Measurements from ENCODE around the gene CADPS2. TPM values are rescaled to one million over a fixed set of nuclear protein-coding genes. Genes with fewer than 3 reads are reported as not detected.

The CADPS2 gene
- total RNA-seq, 1 experiment from 2014 or later, result 5.9 TPM

DNA sequence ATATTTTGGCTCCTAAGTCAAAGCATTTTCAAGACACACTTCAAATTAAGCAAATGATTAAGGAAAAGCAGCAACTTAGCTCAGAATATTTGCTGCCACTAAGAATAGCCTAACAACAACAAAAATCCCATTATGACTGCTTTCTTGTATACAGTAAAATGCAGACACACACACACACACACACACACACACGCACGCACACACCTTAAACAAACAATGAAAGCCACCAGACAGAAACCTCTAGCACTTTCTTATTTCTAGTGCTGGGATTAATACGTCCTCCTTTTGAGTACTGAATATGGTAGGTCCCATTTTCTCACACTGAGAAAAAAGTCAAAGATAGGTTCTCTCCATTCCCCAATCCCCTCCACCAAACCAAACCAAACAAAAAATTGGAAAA, 558.3 kb downstream of the CADPS2 start:
- H3K4me3 ChIP-seq (ENCODE audit: insufficient read depth, low read depth, low read length), result no peak overlapping the region
- no peaks in the 10 kb centered on the region; the same call in 1 of the 2 replicates for H3K27me3 ChIP-seq (ENCODE audit: control insufficient read depth, insufficient read depth, low read length)

DNA sequence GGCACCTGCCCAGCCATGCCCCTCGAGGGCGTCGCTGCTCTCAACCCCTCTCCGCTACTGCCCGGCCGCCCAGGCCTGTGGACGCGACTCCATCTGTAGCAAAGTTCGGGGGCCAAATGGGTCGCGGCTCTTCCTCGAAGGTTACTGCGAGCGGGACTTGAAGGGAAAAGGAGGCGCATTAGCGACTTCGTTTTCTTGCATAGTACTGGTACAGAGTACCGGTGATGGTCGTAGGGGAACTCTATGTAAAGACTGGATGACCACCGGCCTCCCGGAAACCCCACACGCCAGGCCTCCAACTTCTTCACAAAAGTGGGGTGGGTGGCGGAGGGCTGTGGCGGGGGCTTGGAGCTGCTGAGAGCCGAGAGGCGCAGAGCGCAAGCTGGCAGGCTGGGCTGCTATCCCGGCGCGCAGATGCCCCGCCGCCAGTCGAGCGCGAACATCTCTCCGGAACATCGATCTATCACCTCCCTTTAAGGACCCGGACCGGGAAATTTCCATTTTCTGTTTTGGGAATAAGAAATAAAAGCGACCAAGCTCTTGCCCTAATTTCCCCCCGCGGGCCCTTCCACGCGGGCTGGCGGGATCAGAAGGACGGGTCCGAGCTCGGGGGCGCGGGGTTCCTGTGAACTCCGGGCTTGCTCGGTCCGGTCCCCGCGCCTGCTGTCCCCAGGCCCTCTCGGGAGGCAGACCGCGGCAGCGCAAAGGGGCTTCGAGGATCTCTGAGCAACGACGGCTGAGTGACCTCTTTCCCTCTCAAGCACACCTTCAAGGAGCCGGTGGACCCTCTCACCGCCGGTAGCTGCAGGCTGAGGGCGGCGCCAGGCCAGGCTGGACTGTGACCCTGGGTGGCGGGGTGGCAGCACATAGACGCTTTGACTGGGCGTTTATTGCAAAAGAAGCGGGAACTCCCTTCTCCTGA, 569.5 kb downstream of the CADPS2 start:
- Histone ChIP-seq H3K4me3 (ENCODE audit: insufficient read depth, low read depth, low read length) (peak overlapping the region; percentile 34), H3K36me3 (replicated peaks; ENCODE audit: control insufficient read depth, insufficient read depth, low read length) (no peaks in the 10 kb centered on the region), H3K27me3 (ENCODE audit: control insufficient read depth, insufficient read depth, low read length) (peaks cover 67% of the 10 kb centered on the region)
- DNase-seq, result peak; percentile 75

More for the DNA sequence above, 558.3 kb downstream of the CADPS2 start:
- DNase-seq, result no peak
- H3K36me3 ChIP-seq (replicated peaks; ENCODE audit: control insufficient read depth, insufficient read depth, low read length), result no peaks in the 10 kb centered on the region

GRCh38 chr7:122315507-122316466, 570.5 kb downstream of the CADPS2 start:
- H3K36me3 ChIP-seq (replicated peaks; ENCODE audit: control insufficient read depth, insufficient read depth, low read length), result no peaks in the 10 kb centered on the region
- DNase-seq, result peak; percentile 69
- peak overlapping the region; percentile 34 for H3K4me3 ChIP-seq (ENCODE audit: insufficient read depth, low read depth, low read length)
- H3K27me3 ChIP-seq (ENCODE audit: control insufficient read depth, insufficient read depth, low read length), result peaks cover 77% of the 10 kb centered on the region

DNA sequence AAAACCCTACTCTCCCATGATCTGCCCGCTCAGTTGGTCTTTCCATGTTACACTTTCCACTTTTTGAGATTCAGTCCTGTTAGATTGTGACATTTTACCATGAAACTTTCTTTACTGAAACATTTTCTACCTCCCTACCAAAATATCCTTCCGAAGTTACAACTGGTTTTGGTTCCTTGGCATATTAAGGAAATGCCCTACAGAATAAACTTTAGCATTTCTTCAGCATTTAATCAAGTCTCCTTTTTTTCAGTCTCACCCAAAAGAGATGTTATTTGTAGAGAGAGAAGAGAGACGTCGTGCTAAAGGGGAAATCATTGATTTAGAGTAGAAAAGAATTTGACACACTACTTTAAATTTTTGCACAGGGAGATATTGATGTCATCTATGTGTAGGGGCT, 572.0 kb downstream of the CADPS2 start:
- no peak for DNase-seq
- H3K36me3 ChIP-seq (replicated peaks; ENCODE audit: control insufficient read depth, insufficient read depth, low read length), result no peaks in the 10 kb centered on the region
- no peak overlapping the region for H3K4me3 ChIP-seq (ENCODE audit: insufficient read depth, low read depth, low read length)
- H3K27me3 ChIP-seq (ENCODE audit: control insufficient read depth, insufficient read depth, low read length), result peaks cover 89% of the 10 kb centered on the region

DNA sequence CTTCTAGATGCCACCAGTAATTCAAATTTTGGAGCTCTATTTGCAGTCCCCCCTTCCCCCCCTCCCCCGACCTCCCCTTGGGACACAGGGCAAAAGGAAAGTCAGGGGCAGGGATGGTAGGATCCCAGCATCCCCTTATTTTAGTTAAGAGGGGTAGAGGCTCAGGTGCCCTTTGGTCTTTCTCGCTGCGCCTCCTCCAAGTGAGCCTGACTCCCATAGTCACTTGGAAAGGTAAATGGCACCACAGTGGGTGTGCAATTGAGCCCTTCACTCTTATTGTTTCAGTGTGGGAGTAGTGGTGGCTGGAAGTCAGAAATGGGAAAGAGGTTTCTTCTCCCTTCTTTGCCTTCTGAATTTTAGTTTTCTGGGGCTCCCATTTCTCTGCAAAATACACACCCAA, 573.5 kb downstream of the CADPS2 start:
- Histone ChIP-seq H3K36me3 (replicated peaks; ENCODE audit: control insufficient read depth, insufficient read depth, low read length) (no peaks in the 10 kb centered on the region), H3K4me3 (ENCODE audit: insufficient read depth, low read depth, low read length) (no peak overlapping the region), H3K27me3 (ENCODE audit: control insufficient read depth, insufficient read depth, low read length) (peaks cover 97% of the 10 kb centered on the region)
- no peak for DNase-seq

- H3K36me3 ChIP-seq (replicated peaks; ENCODE audit: control insufficient read depth, insufficient read depth, low read length), result no peaks in the 10 kb centered on the region
- H3K4me3 ChIP-seq (ENCODE audit: insufficient read depth, low read depth, low read length), result peak overlapping the region; percentile 34
- H3K27me3 ChIP-seq (ENCODE audit: control insufficient read depth, insufficient read depth, low read length), result peaks cover 97% of the 10 kb centered on the region
- peak; percentile 74 for DNase-seq
Measured at GRCh38 chr7:122311734-122312450, 574.4 kb downstream of the CADPS2 start.

GRCh38 chr7:122311050-122311700, 575.1 kb downstream of the CADPS2 start:
- no peaks in the 10 kb centered on the region for H3K36me3 ChIP-seq (replicated peaks; ENCODE audit: control insufficient read depth, insufficient read depth, low read length)
- peak overlapping the region; percentile 65 for H3K4me3 ChIP-seq (ENCODE audit: insufficient read depth, low read depth, low read length)
- DNase-seq, result peak; percentile 65
- peaks cover 97% of the 10 kb centered on the region for H3K27me3 ChIP-seq (ENCODE audit: control insufficient read depth, insufficient read depth, low read length)

DNA sequence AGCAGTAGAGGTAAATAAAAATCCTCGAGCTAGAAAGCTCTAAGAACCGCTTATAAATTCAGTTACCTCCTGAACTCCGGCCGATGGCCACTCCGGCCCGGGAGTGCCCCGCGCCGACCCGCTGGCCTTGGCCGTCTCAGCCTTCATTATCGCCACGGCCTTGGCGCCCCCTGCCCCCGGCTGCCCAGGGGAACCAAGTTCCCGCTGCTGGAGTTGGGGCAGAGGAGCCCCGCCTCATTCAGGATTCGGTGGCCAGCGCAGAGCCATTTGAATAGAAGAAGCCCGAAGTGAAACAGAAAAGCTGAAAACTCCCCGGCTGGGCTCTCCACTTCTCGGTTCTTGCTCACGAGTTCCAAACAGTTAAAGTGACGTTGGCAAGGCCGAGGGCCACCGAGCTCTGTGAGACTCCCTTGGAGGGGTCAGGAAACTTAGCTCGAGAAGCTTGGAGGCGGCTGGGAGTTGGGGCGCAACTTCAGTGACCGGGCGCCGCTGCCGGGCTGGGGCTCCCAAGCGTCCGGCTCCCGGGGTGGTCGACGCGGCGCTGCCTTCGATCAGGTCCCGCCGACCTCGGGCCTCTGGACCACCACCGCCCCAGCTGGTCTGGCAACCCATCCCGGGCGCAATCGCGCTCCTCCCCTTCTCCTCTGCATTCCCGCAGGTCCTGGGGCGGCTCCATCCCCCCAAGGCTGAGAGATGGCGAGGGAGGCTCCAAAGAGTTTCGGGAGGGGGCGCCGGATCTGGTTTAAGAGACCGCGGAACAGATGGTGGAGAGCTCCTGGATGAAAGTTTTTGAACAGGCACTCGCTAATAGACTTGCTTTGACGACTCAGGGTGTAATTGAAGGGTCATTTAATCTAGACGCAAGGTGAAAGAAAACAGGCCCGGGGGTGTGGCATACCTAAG, 575.9 kb downstream of the CADPS2 start:
- DNase-seq, result peak; percentile 90
- H3K4me3 ChIP-seq (ENCODE audit: insufficient read depth, low read depth, low read length), result peak overlapping the region; percentile 65
- H3K27me3 ChIP-seq (ENCODE audit: control insufficient read depth, insufficient read depth, low read length), result peaks cover 97% of the 10 kb centered on the region
- no peaks in the 10 kb centered on the region for H3K36me3 ChIP-seq (replicated peaks; ENCODE audit: control insufficient read depth, insufficient read depth, low read length)

- Histone ChIP-seq H3K4me3 (ENCODE audit: insufficient read depth, low read depth, low read length) (peak overlapping the region; percentile 65), H3K36me3 (replicated peaks; ENCODE audit: control insufficient read depth, insufficient read depth, low read length) (no peaks in the 10 kb centered on the region), H3K27me3 (ENCODE audit: control insufficient read depth, insufficient read depth, low read length) (peaks cover 96% of the 10 kb centered on the region)
- DNase-seq, result no peak
Measured at GRCh38 chr7:122309421-122309820, 576.8 kb downstream of the CADPS2 start.

- peaks cover 96% of the 10 kb centered on the region for H3K27me3 ChIP-seq (ENCODE audit: control insufficient read depth, insufficient read depth, low read length)
- H3K36me3 ChIP-seq (replicated peaks; ENCODE audit: control insufficient read depth, insufficient read depth, low read length), result no peaks in the 10 kb centered on the region
- peak; percentile 68 for DNase-seq
- H3K4me3 ChIP-seq (ENCODE audit: insufficient read depth, low read depth, low read length), result peak overlapping the region; percentile 41
Measured at GRCh38 chr7:122307228-122307621, 579.0 kb downstream of the CADPS2 start.

GRCh38 chr7:122306320-122307227, 579.7 kb downstream of the CADPS2 start:
- peaks cover 96% of the 10 kb centered on the region for H3K27me3 ChIP-seq (ENCODE audit: control insufficient read depth, insufficient read depth, low read length)
- peak overlapping the region; percentile 41 for H3K4me3 ChIP-seq (ENCODE audit: insufficient read depth, low read depth, low read length)
- no peaks in the 10 kb centered on the region for H3K36me3 ChIP-seq (replicated peaks; ENCODE audit: control insufficient read depth, insufficient read depth, low read length)
- DNase-seq, result peak; percentile 85

All from H7 (cell line).